Islet of Langerhans (tissue), 1 donor: ENCODE measurements around the gene LRRC75B.
"Not testable (repeated sequence)": the region's sequence is repeated elsewhere in the genome, so short reads cannot be mapped to it uniquely, and the experiment has no call there.

Experiments used
- FAIRE-seq: peaks from one replicate; lab custom pipeline; 2011; peaks lifted over from hg19 to GRCh38; lab: Jason Lieb, UNC

Gene LRRC75B

DNA sequence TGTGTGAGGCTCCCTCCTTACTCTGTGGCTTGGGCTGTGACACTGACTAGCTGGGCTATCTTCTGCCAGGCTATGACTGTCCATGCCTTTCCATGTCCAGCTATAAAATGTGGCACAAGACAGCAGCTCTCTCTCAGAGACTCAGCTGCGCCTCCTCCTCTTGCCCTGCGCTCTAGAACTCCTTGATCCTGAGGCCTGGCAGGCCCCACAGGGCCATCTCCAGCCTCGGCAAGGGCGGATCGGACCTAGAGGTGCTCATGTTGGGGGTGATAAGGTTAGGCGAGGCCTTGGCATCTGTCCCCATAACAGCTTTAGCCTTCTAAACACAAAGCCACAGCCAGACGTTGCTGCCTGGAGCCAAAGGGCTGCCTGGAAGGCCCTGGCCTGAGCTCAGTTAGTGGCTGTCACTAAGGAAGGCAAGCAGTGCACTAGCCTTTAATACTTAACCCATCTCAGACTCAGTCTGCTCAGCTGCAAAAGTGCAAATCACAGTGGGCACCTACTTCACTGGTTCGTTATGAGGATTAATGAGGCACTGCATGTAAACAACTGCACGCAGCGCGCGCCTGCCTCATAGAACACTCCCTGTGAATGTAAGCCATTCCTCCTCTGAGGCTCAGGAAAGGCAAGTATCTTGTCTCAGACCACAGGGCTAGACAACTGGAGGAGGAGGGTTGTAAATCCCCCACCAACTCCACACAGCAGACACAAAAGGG lies 39.1 kb downstream of the LRRC75B start:
- no peak for FAIRE-seq

DNA sequence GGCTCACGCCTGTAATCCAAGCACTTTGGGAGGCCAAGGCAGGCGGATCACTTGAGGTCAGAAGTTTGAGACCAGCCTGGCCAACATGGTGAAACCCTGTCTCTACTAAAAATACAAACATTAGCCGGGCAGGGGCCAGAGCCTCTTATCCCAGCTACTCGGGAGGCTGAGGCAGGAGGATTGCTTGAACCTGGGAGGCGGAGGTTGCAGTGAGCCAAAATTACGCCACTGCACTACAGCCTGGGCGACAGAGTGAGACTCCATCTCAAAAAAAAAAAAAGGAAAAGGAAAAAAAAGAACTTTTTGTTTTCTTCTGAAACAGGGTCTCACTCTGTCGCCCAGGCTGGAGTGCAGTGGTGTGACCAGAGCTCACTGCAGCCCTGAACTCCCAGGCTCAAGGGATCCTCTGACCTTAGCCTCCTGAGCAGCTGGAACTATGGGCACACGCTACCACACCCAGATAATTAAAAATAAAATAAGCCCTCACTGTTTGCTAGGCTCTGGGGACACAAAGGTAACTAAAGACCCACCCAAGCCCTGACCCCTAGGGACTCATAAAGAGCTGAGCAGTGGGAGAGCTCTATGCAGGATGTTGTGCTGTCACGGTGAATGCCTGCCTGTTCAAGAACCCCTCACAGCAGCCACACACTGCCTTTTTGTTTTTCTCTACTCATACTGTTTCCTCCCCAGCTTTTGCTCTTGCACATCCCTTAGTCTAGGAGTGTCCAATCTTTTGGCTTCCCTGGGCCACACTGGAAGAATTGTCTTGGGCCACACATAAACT lies 40.2 kb downstream of the LRRC75B start:
- not testable (repeated sequence) for FAIRE-seq

DNA sequence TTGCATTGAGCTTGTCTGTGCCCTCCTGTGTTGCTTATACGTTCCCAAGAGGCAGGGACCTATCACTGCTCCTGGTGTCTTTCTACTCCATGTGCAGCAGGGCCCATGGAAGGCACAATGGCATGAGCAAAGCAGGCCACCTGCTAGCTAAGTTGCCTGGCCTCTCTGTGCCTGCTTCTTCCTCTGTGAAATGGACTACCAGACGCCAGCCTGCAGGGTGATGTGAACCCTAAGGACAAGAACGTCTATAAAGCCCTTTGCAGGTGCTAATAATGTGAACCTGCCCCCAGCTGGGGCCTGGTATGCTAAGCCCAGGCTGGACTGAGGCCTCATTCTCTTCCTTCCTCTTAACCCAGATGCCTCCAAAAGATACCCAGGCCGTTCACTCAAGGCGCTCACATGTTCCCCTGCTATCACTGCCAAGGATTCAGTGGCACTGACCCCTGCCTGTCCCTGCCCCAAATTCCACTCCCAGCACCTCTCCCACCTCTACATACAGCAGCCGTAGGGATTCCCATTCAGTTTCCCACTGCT lies 41.9 kb downstream of the LRRC75B start:
- FAIRE-seq = no peak

DNA sequence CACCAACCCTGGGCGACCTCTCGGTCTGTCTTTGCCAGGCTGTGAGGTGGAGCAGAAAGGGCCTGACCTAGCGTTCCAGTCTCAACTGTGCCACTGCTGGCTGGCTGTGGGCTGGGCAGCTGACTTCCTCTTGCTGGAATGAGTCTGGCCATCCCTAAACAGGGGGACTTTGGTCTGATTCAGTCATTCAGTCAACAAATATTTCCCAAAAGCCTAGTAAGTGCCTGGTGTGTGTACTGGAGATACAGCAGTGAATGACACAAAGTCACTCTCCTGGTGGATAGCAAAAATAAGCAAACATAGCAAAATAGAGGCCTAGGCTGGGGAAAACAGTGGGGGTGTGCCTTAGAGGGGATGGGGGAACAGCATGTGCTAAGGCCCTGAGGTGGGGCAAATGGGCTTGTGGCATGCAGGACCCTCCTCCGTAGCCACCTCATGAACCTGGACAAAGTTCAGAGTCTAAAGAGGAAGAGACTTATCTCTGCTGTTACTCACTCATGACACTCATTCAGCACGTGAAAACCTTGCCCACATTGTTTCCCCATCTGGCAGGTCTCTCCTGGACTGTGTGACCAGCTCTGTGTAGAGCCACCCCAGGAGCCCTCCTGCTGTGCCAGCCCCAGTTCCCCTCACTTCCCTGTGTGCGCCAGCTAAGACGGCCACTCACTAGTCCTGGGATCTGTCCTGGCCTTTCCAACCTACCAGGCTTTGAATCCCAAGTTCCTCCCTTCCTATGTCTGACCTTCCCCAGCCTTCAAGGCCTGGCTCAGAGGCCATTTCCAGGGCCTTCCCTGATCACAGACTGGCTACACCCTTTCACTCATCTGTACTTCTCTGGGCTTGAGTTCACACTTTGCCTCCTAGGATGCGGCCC lies 42.6 kb downstream of the LRRC75B start:
- FAIRE-seq = no peak

DNA sequence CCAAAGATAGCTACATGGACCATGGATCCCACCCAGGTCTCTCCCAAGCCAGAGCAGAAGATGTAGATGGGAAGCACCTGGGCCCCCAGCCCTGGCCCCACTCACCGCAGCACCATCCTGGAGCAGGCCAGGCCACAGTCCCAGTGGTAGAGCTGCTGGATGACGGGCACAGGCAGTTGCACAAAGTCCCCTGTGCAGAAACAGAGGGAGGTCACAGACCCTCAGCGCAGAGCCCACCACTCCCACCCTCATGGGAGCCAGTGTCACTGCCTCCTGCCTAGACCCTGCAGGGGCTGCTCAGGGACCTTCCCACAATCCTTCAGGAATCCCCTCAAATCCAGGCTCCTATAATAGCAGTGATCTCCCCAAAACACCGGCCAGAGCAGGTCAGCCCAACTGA lies 44.1 kb downstream of the LRRC75B start:
- FAIRE-seq = no peak

DNA sequence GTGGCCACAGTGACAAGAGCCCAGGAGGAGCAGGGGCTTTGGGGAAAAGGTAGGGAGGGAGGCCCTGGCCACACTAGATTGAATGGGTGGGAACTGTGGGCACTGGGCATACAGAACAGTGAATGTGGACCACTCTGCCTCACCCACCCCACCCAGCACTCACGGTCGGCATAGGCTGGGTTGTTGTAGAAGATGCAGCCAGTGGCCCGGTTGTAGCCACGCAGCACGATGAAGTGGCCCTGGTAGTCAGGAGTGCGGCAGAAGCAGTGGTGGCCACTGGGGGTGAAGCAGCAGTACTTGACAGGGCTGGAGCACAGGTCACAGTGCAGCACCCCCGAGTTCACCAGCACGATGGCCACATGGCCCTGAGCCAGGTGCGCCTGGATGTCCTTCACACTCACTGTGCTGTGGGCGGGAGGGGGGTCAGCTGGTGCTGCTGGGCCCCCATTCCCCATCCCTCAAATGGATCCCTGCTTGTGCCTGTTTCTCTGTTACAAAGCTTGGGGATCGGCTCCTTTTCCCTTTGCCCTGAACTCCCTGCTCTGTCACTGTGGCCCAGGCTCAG lies 49.1 kb downstream of the LRRC75B start:
- no peak for FAIRE-seq

DNA sequence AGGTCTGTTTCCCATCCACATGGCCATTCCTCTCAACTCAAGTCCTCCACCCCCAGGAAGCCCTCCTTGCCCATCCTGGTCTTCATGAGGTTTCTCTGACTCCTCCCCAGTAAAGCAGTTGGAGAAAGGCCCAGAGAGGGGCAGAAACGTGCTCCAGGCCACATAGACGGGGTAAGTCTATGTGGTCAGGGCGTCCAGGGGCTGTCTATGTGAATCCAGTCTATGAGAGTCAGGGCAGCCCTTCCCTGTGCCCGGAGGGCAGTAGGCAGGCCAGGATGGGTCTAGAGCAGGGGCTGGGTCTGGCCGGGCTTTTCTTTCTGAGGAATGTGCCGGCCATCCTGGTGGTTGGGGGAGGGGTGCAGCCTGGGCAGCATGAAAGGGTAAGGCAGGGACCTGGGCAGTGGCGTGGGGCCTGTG lies 49.7 kb downstream of the LRRC75B start:
- FAIRE-seq = no peak

DNA sequence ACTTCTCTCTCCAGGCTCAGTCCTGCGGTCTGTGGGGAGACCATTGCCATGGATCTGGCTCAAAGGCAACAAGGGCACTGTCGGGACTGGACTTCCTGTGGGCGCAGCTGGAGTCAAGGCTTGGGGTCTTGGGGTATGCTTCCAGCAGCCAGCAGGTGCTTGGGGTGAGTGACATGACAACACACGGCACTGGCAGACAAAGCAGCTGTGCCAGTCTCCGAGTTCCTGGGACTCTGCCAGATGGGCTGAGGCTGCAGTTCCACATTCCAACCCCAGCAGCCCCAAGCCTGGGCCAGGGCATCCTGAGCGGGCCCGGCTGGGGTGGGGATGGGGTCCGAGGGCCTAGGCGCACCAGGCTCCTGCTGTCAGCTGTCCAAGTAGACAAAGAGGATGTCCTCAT lies 50.2 kb downstream of the LRRC75B start:
- FAIRE-seq = no peak

DNA sequence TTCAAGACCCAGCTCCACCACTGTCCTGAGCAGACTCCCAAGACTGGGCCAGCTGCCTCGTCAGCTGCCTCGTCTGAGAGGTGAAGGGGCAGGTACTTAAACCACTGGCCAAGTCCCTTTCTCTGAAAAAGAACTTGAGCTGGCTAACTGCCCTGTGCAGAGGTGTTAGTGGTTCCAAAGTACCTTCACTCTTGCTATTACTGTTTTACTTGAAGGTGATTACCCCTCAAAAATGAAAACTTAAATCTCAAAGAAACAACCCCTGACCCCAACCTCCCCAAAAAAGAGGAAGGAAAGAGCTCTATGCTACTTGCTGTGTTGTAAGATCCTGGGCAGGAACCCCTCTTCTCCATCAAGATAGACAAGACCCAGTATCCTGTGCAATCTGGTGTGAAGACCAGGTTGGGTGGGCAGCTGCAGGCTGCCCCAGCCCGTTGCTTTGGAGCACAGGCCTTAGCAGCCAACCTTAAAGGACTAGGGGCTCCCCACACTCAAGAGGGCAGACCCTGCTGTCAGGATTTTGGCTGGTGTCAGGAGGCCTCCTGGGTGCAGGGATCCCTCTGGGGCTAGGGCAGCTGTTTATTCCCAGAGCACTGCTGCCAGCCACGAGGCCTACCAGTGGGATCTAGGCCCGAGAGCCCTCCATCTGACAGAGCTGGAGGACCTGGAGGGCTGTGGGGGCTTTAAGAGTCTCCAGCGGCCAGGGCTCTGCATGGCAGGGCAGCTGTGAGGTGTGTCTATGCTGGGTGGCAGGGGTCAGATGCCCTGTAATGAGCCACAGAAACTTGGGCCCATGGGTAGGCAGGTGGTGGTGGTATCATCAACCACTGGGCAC lies 51.0 kb downstream of the LRRC75B start:
- FAIRE-seq = no peak

DNA sequence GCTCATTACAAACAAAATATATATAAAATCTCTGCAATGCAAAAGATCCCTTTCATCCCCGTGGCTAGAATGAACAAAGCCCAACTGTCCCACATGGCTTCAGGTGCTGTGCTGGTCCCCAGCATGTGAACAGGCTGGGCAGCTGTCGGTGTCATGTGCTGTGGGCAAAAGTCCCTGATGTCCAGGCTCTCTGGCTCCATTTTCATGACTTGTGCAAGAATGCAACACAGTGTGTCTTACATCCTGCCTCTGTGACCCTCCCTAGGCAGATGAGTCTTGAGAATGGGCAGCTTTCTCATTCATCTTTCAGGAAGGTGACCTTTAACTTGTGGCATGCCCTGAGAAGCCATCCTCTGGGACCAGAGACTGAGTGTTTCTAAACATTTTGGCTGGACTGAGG lies 52.4 kb downstream of the LRRC75B start:
- FAIRE-seq = no peak

DNA sequence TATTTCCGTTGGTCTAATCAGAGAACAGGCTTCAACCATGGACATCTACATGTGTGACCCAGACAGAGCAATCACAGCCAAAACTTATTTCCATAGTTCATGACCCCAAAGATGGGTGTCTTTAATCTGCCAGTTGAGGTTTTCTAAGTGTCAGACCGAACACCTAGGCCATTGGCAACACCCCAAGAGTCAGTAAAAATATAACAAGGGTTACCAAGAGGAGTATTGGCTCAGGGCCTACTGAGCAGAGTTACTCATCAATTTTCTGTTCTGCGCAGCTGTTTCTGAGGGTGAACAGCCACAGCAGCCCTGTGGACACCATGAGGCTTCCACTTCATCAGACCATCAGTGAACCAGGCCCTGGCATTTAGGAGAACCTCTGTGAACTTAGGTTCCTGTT lies 56.8 kb downstream of the LRRC75B start:
- FAIRE-seq = no peak
